ENCODE results near the gene RTN4RL1.

DNA sequence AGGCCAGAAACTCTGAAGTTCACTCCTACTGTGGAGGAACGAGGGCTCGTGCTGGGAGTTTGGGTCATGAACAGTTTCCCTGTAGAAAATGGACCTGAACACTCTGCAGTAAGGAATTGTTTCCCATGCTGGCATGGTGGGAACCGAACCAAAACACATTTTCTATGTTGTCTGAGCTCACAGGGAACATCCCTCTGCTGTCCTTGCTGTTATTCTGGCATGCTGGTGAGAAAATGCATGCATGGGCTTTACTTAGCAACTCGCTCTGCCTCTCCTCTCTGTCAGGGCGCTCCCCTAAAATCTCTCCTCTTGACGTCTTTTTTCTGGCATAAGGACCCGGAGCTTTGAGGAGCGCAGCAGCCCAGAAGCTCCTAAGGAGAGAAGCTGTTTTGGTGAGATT lies 5.4 kb downstream of the RTN4RL1 start:
- no peak for TF ChIP-seq REST (IDR thresholded peaks at IDR 0.05; ENCODE audit: insufficient read depth in 1 of 2, low read depth in 2 of 2, low read length in 1 of 2)
- TF ChIP-seq CTCF (IDR thresholded peaks at IDR 0.05): no peak
- TF ChIP-seq TCF7L2 (IDR thresholded peaks at IDR 0.05; ENCODE audit: low read depth, low read length): no peak
- no peak for TF ChIP-seq POLR2AphosphoS5 (IDR thresholded peaks at IDR 0.05; ENCODE audit: low read depth, low read length)
- TF ChIP-seq SIN3A (IDR thresholded peaks at IDR 0.05; ENCODE audit: borderline replicate concordance, insufficient read depth, low read depth, low read length): no peak

Measured in Panc1 (cell line).